H9 (cell line): ENCODE measurements around the gene RBSN. TPM values are rescaled to one million over a fixed set of nuclear protein-coding genes. Genes with fewer than 3 reads are reported as not detected.

Experiments used
- DNase-seq: peaks from one replicate; pipeline ENCODE4 v3.0.0-alpha.2; 2017
- H2AFZ ChIP-seq: one replicate; pipeline ENCODE4 v1.6.1; 2013; ENCODE audit warnings: mild to moderate bottlenecking, low read length, control low read depth, moderate library complexity
- H2AK5ac ChIP-seq: 2 replicates; pipeline ENCODE4 v1.6.1; 2013; ENCODE audit warnings: low read length, control low read depth, mixed read lengths; ENCODE audit not compliant: insufficient read length
- H2BK120ac ChIP-seq: one replicate; pipeline ENCODE4 v1.6.1; 2013; ENCODE audit warnings: low read depth, mild to moderate bottlenecking, low read length, control low read depth, inconsistent platforms; ENCODE audit not compliant: poor library complexity, severe bottlenecking
- H2BK12ac ChIP-seq: 2 replicates; pipeline ENCODE4 v1.6.1; 2013; ENCODE audit warnings: low read length, control low read depth, mixed read lengths, low read depth; ENCODE audit not compliant: insufficient read length
- H2BK15ac ChIP-seq: 2 replicates; pipeline ENCODE4 v1.6.1; 2013; ENCODE audit warnings: low read depth, low read length, control low read depth
- H2BK20ac ChIP-seq: one replicate; pipeline ENCODE4 v1.6.1; 2013; ENCODE audit warnings: low read depth, mild to moderate bottlenecking, low read length, control low read depth, inconsistent platforms; ENCODE audit not compliant: poor library complexity, severe bottlenecking
- H2BK5ac ChIP-seq: 2 replicates; pipeline ENCODE4 v1.6.1; 2013; ENCODE audit warnings: low read length, control low read depth, mixed read lengths; ENCODE audit not compliant: insufficient read length
- H3K14ac ChIP-seq: 2 replicates; pipeline ENCODE4 v1.6.1; 2013; ENCODE audit warnings: low read length, control low read depth; ENCODE audit not compliant: insufficient read depth
- H3K18ac ChIP-seq: 2 replicates; pipeline ENCODE4 v1.6.1; 2013; ENCODE audit warnings: low read depth, mild to moderate bottlenecking, mixed read lengths, low read length, control low read depth; ENCODE audit not compliant: insufficient read length
- H3K23ac ChIP-seq: 2 replicates; pipeline ENCODE4 v1.6.1; 2013; ENCODE audit warnings: low read length, control low read depth, mixed read lengths, low read depth; ENCODE audit not compliant: insufficient read length
- H3K23me2 ChIP-seq: 2 replicates; pipeline ENCODE4 v1.6.1; 2013; ENCODE audit warnings: low read depth, mild to moderate bottlenecking, mixed read lengths, low read length, control low read depth; ENCODE audit not compliant: insufficient read length, poor library complexity, severe bottlenecking
- H3K27ac ChIP-seq: 2 replicates; pipeline ENCODE4 v1.5.1; 2013; ENCODE audit warnings: low read length, control low read depth, mixed read lengths, low read depth; ENCODE audit not compliant: insufficient read length
- H3K27me3 ChIP-seq: 2 replicates; pipeline ENCODE4 v1.6.1; 2013; ENCODE audit warnings: low read length, control low read depth, inconsistent platforms; ENCODE audit not compliant: insufficient read depth
- H3K4ac ChIP-seq: 2 replicates; pipeline ENCODE4 v1.6.1; 2013; ENCODE audit warnings: low read depth, mild to moderate bottlenecking, control low read depth, inconsistent platforms, low read length, moderate library complexity
- H3K4me1 ChIP-seq: 2 replicates; pipeline ENCODE4 v1.6.1; 2013; ENCODE audit warnings: low read length, control low read depth, inconsistent platforms; ENCODE audit not compliant: insufficient read depth
- H3K4me2 ChIP-seq: 2 replicates; pipeline ENCODE4 v1.6.1; 2013; ENCODE audit warnings: low read length, control low read depth, mixed read lengths; ENCODE audit not compliant: insufficient read length, insufficient read depth
- H3K56ac ChIP-seq: 2 replicates; pipeline ENCODE4 v1.6.1; 2013; ENCODE audit warnings: low read depth, mild to moderate bottlenecking, mixed read lengths, low read length, control low read depth; ENCODE audit not compliant: insufficient read length
- H3K79me1 ChIP-seq: 2 replicates; pipeline ENCODE4 v1.6.1; 2013; ENCODE audit warnings: low read depth, mild to moderate bottlenecking, moderate library complexity, low read length, control low read depth, inconsistent platforms; ENCODE audit not compliant: insufficient read depth, poor library complexity, severe bottlenecking
- H3K79me2 ChIP-seq: 2 replicates; pipeline ENCODE4 v1.6.1; 2013; ENCODE audit warnings: low read length, control low read depth, inconsistent platforms; ENCODE audit not compliant: insufficient read depth
- H3K9ac ChIP-seq: 2 replicates; pipeline ENCODE4 v1.6.1; 2013; ENCODE audit warnings: low read length, control low read depth, mixed read lengths; ENCODE audit not compliant: insufficient read length; ENCODE audit errors: extremely low read depth
- H3K9me3 ChIP-seq: one replicate; pipeline ENCODE4 v1.6.1; 2013; ENCODE audit warnings: low read depth, low read length, inconsistent platforms; ENCODE audit not compliant: control insufficient read depth
- H3T11ph ChIP-seq: one replicate; pipeline ENCODE4 v1.6.1; 2013; ENCODE audit warnings: mild to moderate bottlenecking, low read length, control low read depth, inconsistent platforms
- H4K20me1 ChIP-seq: one replicate; pipeline ENCODE4 v1.6.1; 2013; ENCODE audit not compliant: control insufficient read depth, insufficient read length, insufficient read depth
- H4K5ac ChIP-seq: 2 replicates; pipeline ENCODE4 v1.6.1; 2013; ENCODE audit warnings: low read depth, mild to moderate bottlenecking, mixed read lengths, low read length, control low read depth; ENCODE audit not compliant: insufficient read length
- H4K8ac ChIP-seq: replicated peaks from 2 replicates; pipeline ENCODE4 v1.6.1; 2013; ENCODE audit warnings: low read length, control low read depth, mixed read lengths, low read depth; ENCODE audit not compliant: insufficient read length
- H4K91ac ChIP-seq: 2 replicates; pipeline ENCODE4 v1.6.1; 2013; ENCODE audit warnings: low read depth, mild to moderate bottlenecking, moderate library complexity, mixed read lengths, low read length, control low read depth; ENCODE audit not compliant: insufficient read length
- H3K27ac Mint-ChIP-seq, 3 experiments: 2 replicates in 2 of 3; 3 replicates in 1 of 3; pipeline ENCODE4 v1.8.0; 2020 to 2021; ENCODE audit warnings: mixed read lengths in 3 of 3, mild to moderate bottlenecking in 1 of 3, moderate library complexity in 1 of 3
- H3K27me3 Mint-ChIP-seq: 2 replicates; pipeline ENCODE4 v1.8.0; 2021; ENCODE audit warnings: low read depth, mild to moderate bottlenecking, moderate library complexity, mixed read lengths
- H3K36me3 Mint-ChIP-seq, 3 experiments: 2 replicates in 2 of 3; 3 replicates in 1 of 3; pipeline ENCODE4 v1.8.0; 2020 to 2021; ENCODE audit warnings: low read depth in 3 of 3, mixed read lengths in 3 of 3; ENCODE audit not compliant: insufficient read depth in 1 of 3
- H3K4me1 Mint-ChIP-seq, 2 experiments: 2 replicates each; pipeline ENCODE4 v1.8.0; 2020; ENCODE audit warnings: mixed read lengths in 2 of 2
- H3K4me3 Mint-ChIP-seq, 2 experiments: 2 replicates in 1 of 2; 3 replicates in 1 of 2; pipeline ENCODE4 v1.8.0; 2020 to 2021; ENCODE audit warnings: mild to moderate bottlenecking in 2 of 2, mixed read lengths in 2 of 2, moderate library complexity in 1 of 2
- H3K9me3 Mint-ChIP-seq, 2 experiments: 2 replicates in 1 of 2; 3 replicates in 1 of 2; pipeline ENCODE4 v1.8.0; 2020; ENCODE audit warnings: mild to moderate bottlenecking in 2 of 2, mixed read lengths in 2 of 2, moderate library complexity in 1 of 2
- WGBS: extraction: QIAGEN DNeasy Blood & Tissue Kit; methylation state at CpG from one replicate; pipeline ENCODE4 v1.1.7; 2013; ENCODE audit warnings: missing lambda C conversion rate, low lambda C conversion rate, mixed read lengths; ENCODE audit not compliant: insufficient read length; ENCODE audit errors: extremely low coverage; 5-methylcytosine and 5-hydroxymethylcytosine counted together
- total RNA-seq: library from RNA; stranded (reverse); gene quantifications from 2 replicates; pipeline ENCODE4 v1.2.1, GENCODE V29; 2021
- TF ChIP-seq, protein P1 (sequence below): fragments of 200-600 bp; sonication (generic); conservative IDR thresholded peaks from 3 replicates; pipeline ENCODE4 v1.8.0; 2021; ENCODE audit warnings: antibody characterized with exemption, mild to moderate bottlenecking

The RBSN gene
- total RNA-seq, 1 experiment from 2014 or later: 16.0 TPM

DNA sequence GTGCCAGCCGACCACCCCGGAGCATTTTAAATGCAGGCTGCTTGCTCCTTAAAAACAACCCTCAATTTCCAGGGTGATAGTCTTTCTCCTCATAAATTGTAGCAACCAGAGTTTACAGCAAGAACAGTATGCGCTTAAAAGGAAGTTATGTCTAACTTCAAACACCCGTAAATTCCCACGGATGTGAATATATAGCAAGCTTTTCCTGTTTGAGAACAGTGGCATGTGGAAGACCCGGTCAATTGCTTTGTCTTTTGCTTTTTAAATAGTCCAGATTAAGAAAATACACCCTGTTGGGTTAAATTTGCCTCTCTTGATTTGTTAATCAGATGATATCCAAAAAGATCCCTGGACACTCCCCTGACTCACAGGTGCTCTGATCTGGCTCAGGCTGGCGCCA lies 54.6 kb downstream of the RBSN start:
- no CpG with 5 or more reads among the region's 7 CpGs for WGBS
- Mint-ChIP-seq H3K4me1 (no peaks in the 10 kb centered on the region), H3K9me3 (no peaks in the 10 kb centered on the region), H3K36me3 (peaks cover 40 to 92% (median 80%) of the 10 kb centered on the region in 3 experiments; a peak in 6 of 7 replicates), H3K27ac (peak overlapping the region in 2 of 3 experiments; percentile 37 to 49; a peak in 2 of 7 replicates), H3K27me3 (no peaks in the 10 kb centered on the region), H3K4me3 (no peak overlapping the region)
- H2BK12ac ChIP-seq: no peak overlapping the region
- H2BK20ac ChIP-seq: no peak overlapping the region
- H2AK5ac ChIP-seq: no peak overlapping the region
- H3K23ac ChIP-seq: no peak overlapping the region
- H3K27me3 ChIP-seq: no peaks in the 10 kb centered on the region
- no peak overlapping the region for H3K18ac ChIP-seq
- no peak overlapping the region for H2BK5ac ChIP-seq
- H3T11ph ChIP-seq: no peak overlapping the region
- no peak overlapping the region for H4K5ac ChIP-seq
- H3K4me2 ChIP-seq: no peak overlapping the region
- no peaks in the 10 kb centered on the region for H3K4me1 ChIP-seq
- no peaks in the 10 kb centered on the region for H4K20me1 ChIP-seq
- H2BK15ac ChIP-seq: no peak overlapping the region
- no peaks in the 10 kb centered on the region for H3K9me3 ChIP-seq
- no peak overlapping the region for H4K91ac ChIP-seq
- DNase-seq: no peak
- H3K56ac ChIP-seq: no peak overlapping the region
- H3K23me2 ChIP-seq: no peaks in the 10 kb centered on the region
- no peak overlapping the region for H3K14ac ChIP-seq
- TF ChIP-seq, protein P1, sequence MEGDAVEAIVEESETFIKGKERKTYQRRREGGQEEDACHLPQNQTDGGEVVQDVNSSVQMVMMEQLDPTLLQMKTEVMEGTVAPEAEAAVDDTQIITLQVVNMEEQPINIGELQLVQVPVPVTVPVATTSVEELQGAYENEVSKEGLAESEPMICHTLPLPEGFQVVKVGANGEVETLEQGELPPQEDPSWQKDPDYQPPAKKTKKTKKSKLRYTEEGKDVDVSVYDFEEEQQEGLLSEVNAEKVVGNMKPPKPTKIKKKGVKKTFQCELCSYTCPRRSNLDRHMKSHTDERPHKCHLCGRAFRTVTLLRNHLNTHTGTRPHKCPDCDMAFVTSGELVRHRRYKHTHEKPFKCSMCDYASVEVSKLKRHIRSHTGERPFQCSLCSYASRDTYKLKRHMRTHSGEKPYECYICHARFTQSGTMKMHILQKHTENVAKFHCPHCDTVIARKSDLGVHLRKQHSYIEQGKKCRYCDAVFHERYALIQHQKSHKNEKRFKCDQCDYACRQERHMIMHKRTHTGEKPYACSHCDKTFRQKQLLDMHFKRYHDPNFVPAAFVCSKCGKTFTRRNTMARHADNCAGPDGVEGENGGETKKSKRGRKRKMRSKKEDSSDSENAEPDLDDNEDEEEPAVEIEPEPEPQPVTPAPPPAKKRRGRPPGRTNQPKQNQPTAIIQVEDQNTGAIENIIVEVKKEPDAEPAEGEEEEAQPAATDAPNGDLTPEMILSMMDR: no peak
- H3K27ac ChIP-seq: no peak overlapping the region
- H4K8ac ChIP-seq: no peak overlapping the region
- no peaks in the 10 kb centered on the region for H3K79me2 ChIP-seq
- H2BK120ac ChIP-seq: no peak overlapping the region
- H3K4ac ChIP-seq: no peak overlapping the region
- no peak overlapping the region for H3K9ac ChIP-seq
- H3K79me1 ChIP-seq: no peaks in the 10 kb centered on the region
- no peak overlapping the region for H2AFZ ChIP-seq
